SK-N-MC (cell line): ENCODE results near the gene SLC26A11.

Source experiments
- EZH2 ChIP-seq: fragments of 200-600 bp; sonication (generic); IDR thresholded peaks from one replicate; pipeline ENCODE4 v1.6.1; 2017; ENCODE audit warnings: antibody characterized with exemption
- POLR2AphosphoS5 ChIP-seq: IDR thresholded peaks from 2 replicates; pipeline ENCODE4 v1.6.1; 2012; ENCODE audit warnings: mild to moderate bottlenecking, low read depth, low read length, borderline replicate concordance

- TF ChIP-seq EZH2 = no peak
- no peak for TF ChIP-seq POLR2AphosphoS5
These were observed 8.8 kb downstream of the SLC26A11 start for GRCh38 chr17:80229011-80229410.
